ENCODE data around the gene NINJ1.

Gene NINJ1

GRCh38 chr9:93090091-93090655, 43.9 kb downstream of the NINJ1 start:
- DNase-seq (ENCODE audit: low read depth in 2 of 3, low spot score in 2 of 3) = no peak

- no peak for DNase-seq (ENCODE audit: low read depth in 2 of 3, low spot score in 2 of 3)
Measured at GRCh38 chr9:93089481-93089991, 44.5 kb downstream of the NINJ1 start.

- DNase-seq (ENCODE audit: low read depth in 2 of 3, low spot score in 2 of 3) = no peak
Measured at GRCh38 chr9:93089024-93089423, 45.0 kb downstream of the NINJ1 start.

GRCh38 chr9:93088656-93089015, 45.4 kb downstream of the NINJ1 start:
- no peak for DNase-seq (ENCODE audit: low read depth in 2 of 3, low spot score in 2 of 3)

- DNase-seq (ENCODE audit: low read depth in 2 of 3, low spot score in 2 of 3) = no peak
Measured at GRCh38 chr9:93087971-93088655, 45.9 kb downstream of the NINJ1 start.

GRCh38 chr9:93086447-93087224, 47.4 kb downstream of the NINJ1 start:
- DNase-seq (ENCODE audit: low read depth in 2 of 3, low spot score in 2 of 3) = no peak

- DNase-seq (ENCODE audit: low read depth in 2 of 3, low spot score in 2 of 3) = no peak
Measured at GRCh38 chr9:93085676-93086075, 48.4 kb downstream of the NINJ1 start.

- no peak for DNase-seq (ENCODE audit: low read depth in 2 of 3, low spot score in 2 of 3)
Measured at GRCh38 chr9:93084471-93084881, 49.6 kb downstream of the NINJ1 start.

GRCh38 chr9:93083592-93084470, 50.2 kb downstream of the NINJ1 start:
- no peak for DNase-seq (ENCODE audit: low read depth in 2 of 3, low spot score in 2 of 3)

GRCh38 chr9:93082841-93083411, 51.1 kb downstream of the NINJ1 start:
- no peak for DNase-seq (ENCODE audit: low read depth in 2 of 3, low spot score in 2 of 3)

GRCh38 chr9:93081931-93082330, 52.1 kb downstream of the NINJ1 start:
- DNase-seq (ENCODE audit: low read depth in 2 of 3, low spot score in 2 of 3) = no peak

- DNase-seq (ENCODE audit: low read depth in 2 of 3, low spot score in 2 of 3) = no peak
Measured at GRCh38 chr9:93081081-93081529, 52.9 kb downstream of the NINJ1 start.

- DNase-seq (ENCODE audit: low read depth in 2 of 3, low spot score in 2 of 3) = no peak
Measured at GRCh38 chr9:93080406-93080805, 53.6 kb downstream of the NINJ1 start.

GRCh38 chr9:93079371-93079770, 54.7 kb downstream of the NINJ1 start:
- DNase-seq (ENCODE audit: low read depth in 2 of 3, low spot score in 2 of 3) = no peak

GRCh38 chr9:93077811-93078210, 56.2 kb downstream of the NINJ1 start:
- no peak for DNase-seq (ENCODE audit: low read depth in 2 of 3, low spot score in 2 of 3)

- no peak for DNase-seq (ENCODE audit: low read depth in 2 of 3, low spot score in 2 of 3)
Measured at GRCh38 chr9:93077367-93077766, 56.7 kb downstream of the NINJ1 start.

- DNase-seq (ENCODE audit: low read depth in 2 of 3, low spot score in 2 of 3) = no peak
Measured at GRCh38 chr9:93076792-93077128, 57.3 kb downstream of the NINJ1 start.

- DNase-seq (ENCODE audit: low read depth in 2 of 3, low spot score in 2 of 3) = no peak
Measured at GRCh38 chr9:93076101-93076791, 57.8 kb downstream of the NINJ1 start.

GRCh38 chr9:93072383-93072795, 61.7 kb downstream of the NINJ1 start:
- no peak for DNase-seq (ENCODE audit: low read depth in 2 of 3, low spot score in 2 of 3)

All from activated CD8-positive, alpha-beta memory T cell treated with anti-CD3 and anti-CD28 coated beads for 48 hours (primary cell).